ENCODE results near the gene EIPR1. TPM values are rescaled to one million over a fixed set of nuclear protein-coding genes. Genes with fewer than 3 reads are reported as not detected.

EIPR1 gene
- total and polyA plus RNA-seq, 2 of the 13 experiments (the other 11 are each of a cell fraction or from before 2014, with no cell fraction given) = 70.0 to 96.3 TPM

GRCh38 chr2:3302751-3303582, 74.7 kb downstream of the EIPR1 start (continued):
- no peak for TF ChIP-seq ZFP90 (CRISPR knock-in tag; IDR thresholded peaks at IDR 0.05; ENCODE audit: borderline replicate concordance)
- TF ChIP-seq ZSCAN29 (CRISPR knock-in tag; conservative IDR thresholded peaks at IDR 0.05) = 0 out of 2 replicates have a peak, but pooled peaks have one; percentile 38
- TF ChIP-seq ZXDC (CRISPR knock-in tag; IDR thresholded peaks at IDR 0.05) = no peak
- no peak for TF ChIP-seq ZNF33A (CRISPR knock-in tag; IDR thresholded peaks at IDR 0.05; ENCODE audit: borderline replicate concordance)
- TF ChIP-seq HOXA5 (CRISPR knock-in tag; IDR thresholded peaks at IDR 0.05) = no peak
- TF ChIP-seq ISL2 (CRISPR knock-in tag; IDR thresholded peaks at IDR 0.05) = no peak
- TF ChIP-seq KLF16 (CRISPR knock-in tag; IDR thresholded peaks at IDR 0.05) = peak in 1 of 2 experiments; percentile 3; a peak in 1 of 4 replicates
- peak; percentile 73; the same call in 1 of the 2 replicates for TF ChIP-seq RXRA (CRISPR knock-in tag; IDR thresholded peaks at IDR 0.05)
- TF ChIP-seq ZNF234 (CRISPR knock-in tag; conservative IDR thresholded peaks at IDR 0.05) = no peak
- TF ChIP-seq HHEX (CRISPR knock-in tag; IDR thresholded peaks at IDR 0.05) = no peak
- TF ChIP-seq PATZ1 (CRISPR knock-in tag; IDR thresholded peaks at IDR 0.05) = peak; percentile 9; the same call in 1 of the 2 replicates
- TF ChIP-seq TFDP2 (CRISPR knock-in tag; IDR thresholded peaks at IDR 0.05) = no peak
- no peak for TF ChIP-seq ZNF383 (CRISPR knock-in tag; IDR thresholded peaks at IDR 0.05; ENCODE audit: borderline replicate concordance)
- TF ChIP-seq ZNF460 (CRISPR knock-in tag; IDR thresholded peaks at IDR 0.05; ENCODE audit: borderline replicate concordance) = no peak
- no peak; the same call in 1 of the 2 replicates for TF ChIP-seq ZFP91 (CRISPR knock-in tag; IDR thresholded peaks at IDR 0.05; ENCODE audit: borderline replicate concordance)
- TF ChIP-seq ZNF496 (CRISPR knock-in tag; IDR thresholded peaks at IDR 0.05; ENCODE audit: insufficient replicate concordance) = no peak
- no peak for TF ChIP-seq HIVEP1 (CRISPR knock-in tag; IDR thresholded peaks at IDR 0.05)
- TF ChIP-seq ZBTB26 (CRISPR knock-in tag; IDR thresholded peaks at IDR 0.05; ENCODE audit: borderline replicate concordance) = no peak

Data from HepG2 (cell line).